Glutamatergic neuron (in vitro differentiated cells): ENCODE results near the gene CBX8. TPM values are rescaled to one million over a fixed set of nuclear protein-coding genes. Genes with fewer than 3 reads are reported as not detected.

ENCODE experiments used
- DNase-seq: peaks from one replicate; pipeline ENCODE4 v3.0.0; 2022
- H3K27ac Mint-ChIP-seq: one replicate; pipeline ENCODE4 v1.8.0; 2020; ENCODE audit warnings: mild to moderate bottlenecking, mixed read lengths, inconsistent platforms; ENCODE audit not compliant: unreplicated experiment
- H3K27me3 Mint-ChIP-seq: one replicate; pipeline ENCODE4 v1.8.0; 2020; ENCODE audit warnings: mild to moderate bottlenecking, moderate library complexity, mixed read lengths, inconsistent platforms; ENCODE audit not compliant: unreplicated experiment
- H3K36me3 Mint-ChIP-seq: one replicate; pipeline ENCODE4 v1.8.0; 2020; ENCODE audit warnings: mild to moderate bottlenecking, mixed read lengths, inconsistent platforms; ENCODE audit not compliant: unreplicated experiment
- H3K4me1 Mint-ChIP-seq: one replicate; pipeline ENCODE4 v1.8.0; 2020; ENCODE audit warnings: mild to moderate bottlenecking, low read depth, mixed read lengths, inconsistent platforms; ENCODE audit not compliant: unreplicated experiment
- H3K4me3 Mint-ChIP-seq: one replicate; pipeline ENCODE4 v1.8.0; 2020; ENCODE audit warnings: mild to moderate bottlenecking, mixed read lengths, inconsistent platforms; ENCODE audit not compliant: unreplicated experiment
- H3K9me3 Mint-ChIP-seq: one replicate; pipeline ENCODE4 v1.8.0; 2020; ENCODE audit warnings: mild to moderate bottlenecking, moderate library complexity, mixed read lengths, inconsistent platforms; ENCODE audit not compliant: unreplicated experiment
- CTCF ChIP-seq: fragments of 200-600 bp; sonication (generic); IDR thresholded peaks from one replicate; pipeline ENCODE4 v1.5.0; 2021; ENCODE audit not compliant: partially characterized antibody, unreplicated experiment
- total RNA-seq: library from RNA; stranded (reverse); fragmentation: NEBNext Ultra II Directional; extraction: Animal tissue kit (Norgen Biotek cat#: 25700); gene quantifications from one replicate; pipeline ENCODE4 v1.2.1, GENCODE V29; 2021; ENCODE audit not compliant: unreplicated experiment

Gene CBX8
- total RNA-seq, 1 donor from 2014 or later = 13.8 TPM

GRCh38 chr17:79746889-79747507, 49.9 kb downstream of the CBX8 start:
- Mint-ChIP-seq H3K36me3 (no peaks in the 10 kb centered on the region), H3K27me3 (peaks cover 16% of the 10 kb centered on the region), H3K4me3 (peak overlapping the region; percentile 78), H3K4me1 (peaks cover 9% of the 10 kb centered on the region), H3K27ac (peak overlapping the region; percentile 43), H3K9me3 (peaks cover 2% of the 10 kb centered on the region)
- no peak for TF ChIP-seq CTCF
- no peak for DNase-seq

GRCh38 chr17:79745641-79746105, 51.2 kb downstream of the CBX8 start:
- Mint-ChIP-seq H3K9me3 (peaks cover 2% of the 10 kb centered on the region), H3K27me3 (peaks cover 15% of the 10 kb centered on the region), H3K4me1 (peaks cover 9% of the 10 kb centered on the region), H3K4me3 (no peak overlapping the region), H3K27ac (no peak overlapping the region), H3K36me3 (no peaks in the 10 kb centered on the region)
- TF ChIP-seq CTCF = no peak
- no peak for DNase-seq

- TF ChIP-seq CTCF = no peak
- H3K4me1 Mint-ChIP-seq = peaks cover 7% of the 10 kb centered on the region
- peaks cover 2% of the 10 kb centered on the region for H3K9me3 Mint-ChIP-seq
- H3K36me3 Mint-ChIP-seq = no peaks in the 10 kb centered on the region
- H3K4me3 Mint-ChIP-seq = no peak overlapping the region
- no peak overlapping the region for H3K27ac Mint-ChIP-seq
- no peak for DNase-seq
- H3K27me3 Mint-ChIP-seq = peaks cover 22% of the 10 kb centered on the region
These were observed 53.3 kb downstream of the CBX8 start for GRCh38 chr17:79743614-79744013.

- H3K27me3 Mint-ChIP-seq = peaks cover 21% of the 10 kb centered on the region
- TF ChIP-seq CTCF = no peak
- no peak overlapping the region for H3K4me3 Mint-ChIP-seq
- H3K4me1 Mint-ChIP-seq = peaks cover 6% of the 10 kb centered on the region
- no peak overlapping the region for H3K27ac Mint-ChIP-seq
- H3K36me3 Mint-ChIP-seq = no peaks in the 10 kb centered on the region
- H3K9me3 Mint-ChIP-seq = peaks cover 2% of the 10 kb centered on the region
- DNase-seq = no peak
These were observed 53.9 kb downstream of the CBX8 start for GRCh38 chr17:79742951-79743476.

- Mint-ChIP-seq H3K4me1 (peaks cover 4% of the 10 kb centered on the region), H3K27ac (no peak overlapping the region), H3K36me3 (no peaks in the 10 kb centered on the region), H3K27me3 (peaks cover 18% of the 10 kb centered on the region), H3K4me3 (no peak overlapping the region), H3K9me3 (peaks cover 2% of the 10 kb centered on the region)
- no peak for DNase-seq
- no peak for TF ChIP-seq CTCF
These were observed 54.3 kb downstream of the CBX8 start for GRCh38 chr17:79742589-79742918.
